ENCODE measurements around the gene ST8SIA4.

The ST8SIA4 gene

DNA sequence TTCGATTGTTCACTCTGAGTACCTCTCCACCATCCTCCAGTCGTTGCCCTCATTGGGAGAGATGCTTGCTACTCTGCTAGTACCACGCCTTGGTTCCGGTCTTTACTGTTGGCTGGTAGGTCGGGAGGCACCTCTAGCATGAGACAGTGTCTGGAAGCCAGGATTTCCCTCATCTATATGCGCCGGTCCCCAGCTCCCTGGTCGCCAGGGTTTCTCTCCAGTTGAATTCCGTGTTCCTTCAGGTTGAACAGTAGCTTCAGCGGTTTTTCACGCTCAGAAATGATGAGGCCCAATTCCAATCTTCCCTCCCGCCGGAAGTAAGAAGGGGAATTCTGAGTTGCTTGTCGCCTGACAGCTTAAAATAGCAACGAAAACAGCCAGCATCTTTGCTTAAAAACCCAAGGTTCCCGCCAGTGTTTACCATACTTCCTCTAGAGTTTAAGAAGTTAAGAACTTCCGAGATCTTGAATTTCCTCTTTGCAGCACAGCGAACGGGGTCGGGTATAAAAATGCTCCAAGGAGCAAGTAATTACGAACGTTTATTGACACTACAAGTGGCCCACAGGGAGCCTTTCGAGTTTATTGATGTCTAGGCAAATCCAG lies 1.3 kb upstream of the ST8SIA4 start:
- H3K27me3 Mint-ChIP-seq (ENCODE audit: low read depth, poor library complexity) = peaks cover 48% of the 10 kb centered on the region
- DNase-seq = no peak
- H3K9me3 Mint-ChIP-seq = no peaks in the 10 kb centered on the region
- H3K4me3 Mint-ChIP-seq = peak overlapping the region; percentile 91
- peaks cover 44% of the 10 kb centered on the region for H3K4me1 Mint-ChIP-seq
- H3K36me3 Mint-ChIP-seq (ENCODE audit: low read depth) = no peaks in the 10 kb centered on the region
- no peak overlapping the region for H3K27ac Mint-ChIP-seq
- TF ChIP-seq, protein P1, sequence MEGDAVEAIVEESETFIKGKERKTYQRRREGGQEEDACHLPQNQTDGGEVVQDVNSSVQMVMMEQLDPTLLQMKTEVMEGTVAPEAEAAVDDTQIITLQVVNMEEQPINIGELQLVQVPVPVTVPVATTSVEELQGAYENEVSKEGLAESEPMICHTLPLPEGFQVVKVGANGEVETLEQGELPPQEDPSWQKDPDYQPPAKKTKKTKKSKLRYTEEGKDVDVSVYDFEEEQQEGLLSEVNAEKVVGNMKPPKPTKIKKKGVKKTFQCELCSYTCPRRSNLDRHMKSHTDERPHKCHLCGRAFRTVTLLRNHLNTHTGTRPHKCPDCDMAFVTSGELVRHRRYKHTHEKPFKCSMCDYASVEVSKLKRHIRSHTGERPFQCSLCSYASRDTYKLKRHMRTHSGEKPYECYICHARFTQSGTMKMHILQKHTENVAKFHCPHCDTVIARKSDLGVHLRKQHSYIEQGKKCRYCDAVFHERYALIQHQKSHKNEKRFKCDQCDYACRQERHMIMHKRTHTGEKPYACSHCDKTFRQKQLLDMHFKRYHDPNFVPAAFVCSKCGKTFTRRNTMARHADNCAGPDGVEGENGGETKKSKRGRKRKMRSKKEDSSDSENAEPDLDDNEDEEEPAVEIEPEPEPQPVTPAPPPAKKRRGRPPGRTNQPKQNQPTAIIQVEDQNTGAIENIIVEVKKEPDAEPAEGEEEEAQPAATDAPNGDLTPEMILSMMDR (IDR thresholded peaks at IDR 0.05) = no peak

- Mint-ChIP-seq H3K4me3 (peak overlapping the region; percentile 91), H3K27me3 (ENCODE audit: low read depth, poor library complexity) (peaks cover 48% of the 10 kb centered on the region), H3K36me3 (ENCODE audit: low read depth) (no peaks in the 10 kb centered on the region), H3K27ac (no peak overlapping the region), H3K4me1 (peaks cover 53% of the 10 kb centered on the region), H3K9me3 (no peaks in the 10 kb centered on the region)
- TF ChIP-seq, protein P1 (IDR thresholded peaks at IDR 0.05) = no peak
- DNase-seq = no peak
Observed at GRCh38 chr5:100902440-100903038, 543 bp downstream of the ST8SIA4 start.

DNA sequence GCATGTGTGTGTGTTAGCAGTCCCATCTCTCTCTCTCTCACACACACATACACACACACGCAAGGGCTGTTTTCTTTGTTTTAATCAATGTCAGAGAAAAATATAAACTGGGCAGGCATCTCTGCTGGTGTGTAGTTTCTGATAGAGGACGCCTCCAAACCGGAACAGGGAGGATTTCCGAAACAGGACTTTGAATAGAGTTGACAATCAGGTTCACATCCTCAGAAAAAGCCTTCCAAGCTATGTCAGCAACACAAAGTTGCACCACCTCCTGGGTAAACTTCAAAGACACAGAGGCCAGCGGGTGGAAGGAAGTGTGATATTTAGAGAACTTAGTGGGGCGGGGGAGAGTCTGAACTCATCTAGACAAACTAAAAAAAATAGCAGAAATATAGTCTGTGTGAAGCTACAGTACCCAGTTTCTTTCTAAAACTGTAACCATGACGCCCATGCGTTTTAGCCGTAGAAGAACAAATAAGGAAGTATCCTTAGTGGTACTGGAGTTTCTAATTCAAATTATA lies 1.2 kb downstream of the ST8SIA4 start:
- H3K9me3 Mint-ChIP-seq = no peaks in the 10 kb centered on the region
- no peaks in the 10 kb centered on the region for H3K36me3 Mint-ChIP-seq (ENCODE audit: low read depth)
- peaks cover 53% of the 10 kb centered on the region for H3K4me1 Mint-ChIP-seq
- TF ChIP-seq, protein P1 (IDR thresholded peaks at IDR 0.05) = no peak
- no peak overlapping the region for H3K27ac Mint-ChIP-seq
- peaks cover 48% of the 10 kb centered on the region for H3K27me3 Mint-ChIP-seq (ENCODE audit: low read depth, poor library complexity)
- DNase-seq = no peak
- H3K4me3 Mint-ChIP-seq = peak overlapping the region; percentile 91

DNA sequence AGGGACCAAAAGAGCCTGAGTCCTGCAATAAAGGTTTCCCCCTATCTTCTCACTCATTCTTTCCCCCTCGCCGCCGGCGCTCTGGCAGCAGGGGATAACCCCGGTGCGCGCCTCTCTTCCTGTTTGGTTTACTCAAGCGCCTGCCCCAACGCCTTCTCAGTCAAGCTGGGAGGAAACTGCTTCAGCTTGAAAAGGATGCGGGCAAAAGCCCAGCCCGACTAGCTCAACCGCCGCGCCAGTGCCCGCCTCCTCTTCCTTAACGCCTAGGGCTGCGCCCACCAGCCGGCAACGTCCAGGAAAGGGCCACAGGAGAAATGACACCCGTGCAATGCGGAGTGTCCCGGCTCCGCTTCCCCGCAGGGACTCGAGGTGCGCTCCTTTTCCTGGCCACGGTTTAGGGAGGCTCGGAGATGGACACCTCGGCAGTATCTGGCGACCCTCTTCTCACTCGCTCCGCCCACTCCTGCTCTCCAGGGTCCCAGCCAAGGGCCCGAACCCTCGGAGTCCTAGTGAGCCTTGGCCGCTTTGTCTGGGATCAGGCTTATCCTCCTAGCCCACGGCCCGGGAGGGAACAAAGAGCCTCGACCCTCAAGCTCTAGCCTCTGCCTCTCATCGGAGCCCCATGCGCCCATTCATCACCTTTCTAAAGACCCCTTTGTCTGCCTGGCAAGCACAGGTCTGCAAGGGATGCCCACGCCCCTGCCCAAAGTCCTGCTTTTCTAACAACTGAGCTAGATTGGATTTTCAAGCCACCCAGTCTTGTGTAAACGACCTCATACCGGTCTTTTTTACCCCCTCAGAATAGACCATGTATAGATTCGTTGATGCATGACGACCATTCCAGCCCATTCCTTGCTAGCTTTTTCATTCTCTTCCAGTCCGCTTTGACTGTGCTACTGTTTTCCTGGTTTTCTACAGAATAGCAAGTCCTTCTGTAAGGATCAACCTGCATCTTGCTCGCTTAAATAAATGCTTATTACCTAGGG lies 2.0 kb downstream of the ST8SIA4 start:
- Mint-ChIP-seq H3K4me1 (peaks cover 53% of the 10 kb centered on the region), H3K27ac (peak overlapping the region; percentile 78), H3K4me3 (peak overlapping the region; percentile 91), H3K36me3 (ENCODE audit: low read depth) (no peaks in the 10 kb centered on the region), H3K9me3 (no peaks in the 10 kb centered on the region), H3K27me3 (ENCODE audit: low read depth, poor library complexity) (peaks cover 48% of the 10 kb centered on the region)
- peak; percentile 57 for DNase-seq
- TF ChIP-seq, protein P1 (IDR thresholded peaks at IDR 0.05) = no peak

- peak; percentile 15 for DNase-seq
- Mint-ChIP-seq H3K36me3 (ENCODE audit: low read depth) (no peaks in the 10 kb centered on the region), H3K27ac (no peak overlapping the region), H3K9me3 (no peaks in the 10 kb centered on the region), H3K4me3 (peak overlapping the region; percentile 91), H3K27me3 (ENCODE audit: low read depth, poor library complexity) (peaks cover 44% of the 10 kb centered on the region), H3K4me1 (peaks cover 50% of the 10 kb centered on the region)
- TF ChIP-seq, protein P1 (IDR thresholded peaks at IDR 0.05) = no peak
Observed at GRCh38 chr5:100900142-100900795, 2.8 kb downstream of the ST8SIA4 start.

Measured in nephron progenitor cell (in vitro differentiated cells).